ENCODE results near the gene NCAPD2.

Gene NCAPD2

GRCh38 chr12:6541371-6542165 lies 47.7 kb downstream of the NCAPD2 start:
- Histone ChIP-seq H3K4me3 (ENCODE audit: low read length in 2 of 2) (no peak overlapping the region), H3K9me3 (ENCODE audit: control insufficient read depth in 2 of 2, low read length in 2 of 2) (no peaks in the 10 kb centered on the region), H3K4me1 (ENCODE audit: control insufficient read depth, insufficient read depth, low read length) (peaks cover 46% of the 10 kb centered on the region), H3K27ac (ENCODE audit: low read length) (peak overlapping the region; percentile 55), H3K9ac (ENCODE audit: low read length in 2 of 2) (no peak overlapping the region), H3K27me3 (ENCODE audit: control insufficient read depth in 1 of 2, insufficient read depth in 2 of 2, low read length in 2 of 2) (no peaks in the 10 kb centered on the region), H3K36me3 (ENCODE audit: control insufficient read depth in 2 of 2, insufficient read depth in 2 of 2, low read length in 2 of 2) (peaks cover 46 to 48% of the 10 kb centered on the region in 2 donors)

GRCh38 chr12:6542209-6543009 lies 48.5 kb downstream of the NCAPD2 start:
- no peak overlapping the region for H3K9ac ChIP-seq (ENCODE audit: low read length in 2 of 2)
- H3K27ac ChIP-seq (ENCODE audit: low read length) = peak overlapping the region; percentile 55
- H3K36me3 ChIP-seq (ENCODE audit: control insufficient read depth in 2 of 2, insufficient read depth in 2 of 2, low read length in 2 of 2) = peaks cover 44 to 46% of the 10 kb centered on the region in 2 donors
- H3K4me3 ChIP-seq (ENCODE audit: low read length in 2 of 2) = no peak overlapping the region
- no peaks in the 10 kb centered on the region for H3K9me3 ChIP-seq (ENCODE audit: control insufficient read depth in 2 of 2, low read length in 2 of 2)
- H3K4me1 ChIP-seq (ENCODE audit: control insufficient read depth, insufficient read depth, low read length) = peaks cover 38% of the 10 kb centered on the region
- no peaks in the 10 kb centered on the region for H3K27me3 ChIP-seq (ENCODE audit: control insufficient read depth in 1 of 2, insufficient read depth in 2 of 2, low read length in 2 of 2)

- Histone ChIP-seq H3K4me3 (ENCODE audit: low read length in 2 of 2) (no peak overlapping the region), H3K27ac (ENCODE audit: low read length) (no peak overlapping the region), H3K36me3 (ENCODE audit: control insufficient read depth in 2 of 2, insufficient read depth in 2 of 2, low read length in 2 of 2) (peaks cover 43 to 51% of the 10 kb centered on the region in 2 donors)
Measured at GRCh38 chr12:6546016-6546415, 52.1 kb downstream of the NCAPD2 start.

GRCh38 chr12:6547566-6547965 lies 53.7 kb downstream of the NCAPD2 start:
- Histone ChIP-seq H3K4me3 (ENCODE audit: low read length in 2 of 2) (no peak overlapping the region), H3K27ac (ENCODE audit: low read length) (peak overlapping the region; percentile 41), H3K9ac (ENCODE audit: low read length in 2 of 2) (peak overlapping the region in 1 of 2 donors; percentile 48), H3K36me3 (ENCODE audit: control insufficient read depth in 2 of 2, insufficient read depth in 2 of 2, low read length in 2 of 2) (peaks cover 40 to 51% of the 10 kb centered on the region in 2 donors), H3K27me3 (ENCODE audit: control insufficient read depth in 1 of 2, insufficient read depth in 2 of 2, low read length in 2 of 2) (no peaks in the 10 kb centered on the region), H3K9me3 (ENCODE audit: control insufficient read depth in 2 of 2, low read length in 2 of 2) (no peaks in the 10 kb centered on the region), H3K4me1 (ENCODE audit: control insufficient read depth, insufficient read depth, low read length) (peaks cover 34% of the 10 kb centered on the region)

More at GRCh38 chr12:6546016-6546415, 52.1 kb downstream of the NCAPD2 start:
- Histone ChIP-seq H3K9ac (ENCODE audit: low read length in 2 of 2) (no peak overlapping the region), H3K9me3 (ENCODE audit: control insufficient read depth in 2 of 2, low read length in 2 of 2) (no peaks in the 10 kb centered on the region), H3K27me3 (ENCODE audit: control insufficient read depth in 1 of 2, insufficient read depth in 2 of 2, low read length in 2 of 2) (no peaks in the 10 kb centered on the region), H3K4me1 (ENCODE audit: control insufficient read depth, insufficient read depth, low read length) (peaks cover 29% of the 10 kb centered on the region)

GRCh38 chr12:6547987-6548386 lies 54.1 kb downstream of the NCAPD2 start:
- H3K4me1 ChIP-seq (ENCODE audit: control insufficient read depth, insufficient read depth, low read length) = peaks cover 38% of the 10 kb centered on the region
- no peak overlapping the region for H3K4me3 ChIP-seq (ENCODE audit: low read length in 2 of 2)
- H3K36me3 ChIP-seq (ENCODE audit: control insufficient read depth in 2 of 2, insufficient read depth in 2 of 2, low read length in 2 of 2) = peaks cover 36 to 47% of the 10 kb centered on the region in 2 donors
- no peak overlapping the region for H3K9ac ChIP-seq (ENCODE audit: low read length in 2 of 2)
- H3K27me3 ChIP-seq (ENCODE audit: control insufficient read depth in 1 of 2, insufficient read depth in 2 of 2, low read length in 2 of 2) = no peaks in the 10 kb centered on the region
- H3K27ac ChIP-seq (ENCODE audit: low read length) = peak overlapping the region; percentile 41
- no peaks in the 10 kb centered on the region for H3K9me3 ChIP-seq (ENCODE audit: control insufficient read depth in 2 of 2, low read length in 2 of 2)

- Histone ChIP-seq H3K9me3 (ENCODE audit: control insufficient read depth in 2 of 2, low read length in 2 of 2) (no peaks in the 10 kb centered on the region), H3K27ac (ENCODE audit: low read length) (peak overlapping the region; percentile 41), H3K4me1 (ENCODE audit: control insufficient read depth, insufficient read depth, low read length) (peaks cover 44% of the 10 kb centered on the region), H3K4me3 (ENCODE audit: low read length in 2 of 2) (no peak overlapping the region), H3K36me3 (ENCODE audit: control insufficient read depth in 2 of 2, insufficient read depth in 2 of 2, low read length in 2 of 2) (peaks cover 34 to 44% of the 10 kb centered on the region in 2 donors), H3K27me3 (ENCODE audit: control insufficient read depth in 1 of 2, insufficient read depth in 2 of 2, low read length in 2 of 2) (no peaks in the 10 kb centered on the region), H3K9ac (ENCODE audit: low read length in 2 of 2) (peak overlapping the region in 1 of 2 donors; percentile 9)
Measured at GRCh38 chr12:6548556-6548955, 54.7 kb downstream of the NCAPD2 start.

GRCh38 chr12:6548966-6549683 lies 55.2 kb downstream of the NCAPD2 start:
- Histone ChIP-seq H3K36me3 (ENCODE audit: control insufficient read depth in 2 of 2, insufficient read depth in 2 of 2, low read length in 2 of 2) (peaks cover 34 to 44% of the 10 kb centered on the region in 2 donors), H3K4me1 (ENCODE audit: control insufficient read depth, insufficient read depth, low read length) (peaks cover 48% of the 10 kb centered on the region), H3K9ac (ENCODE audit: low read length in 2 of 2) (peak overlapping the region in 1 of 2 donors; percentile 28), H3K27ac (ENCODE audit: low read length) (peak overlapping the region; percentile 96), H3K9me3 (ENCODE audit: control insufficient read depth in 2 of 2, low read length in 2 of 2) (no peaks in the 10 kb centered on the region), H3K27me3 (ENCODE audit: control insufficient read depth in 1 of 2, insufficient read depth in 2 of 2, low read length in 2 of 2) (no peaks in the 10 kb centered on the region), H3K4me3 (ENCODE audit: low read length in 2 of 2) (no peak overlapping the region)

GRCh38 chr12:6549684-6550151 lies 55.8 kb downstream of the NCAPD2 start:
- Histone ChIP-seq H3K27me3 (ENCODE audit: control insufficient read depth in 1 of 2, insufficient read depth in 2 of 2, low read length in 2 of 2) (no peaks in the 10 kb centered on the region), H3K9ac (ENCODE audit: low read length in 2 of 2) (peak overlapping the region in 1 of 2 donors; percentile 84), H3K36me3 (ENCODE audit: control insufficient read depth in 2 of 2, insufficient read depth in 2 of 2, low read length in 2 of 2) (peaks cover 30 to 38% of the 10 kb centered on the region in 2 donors), H3K4me1 (ENCODE audit: control insufficient read depth, insufficient read depth, low read length) (peaks cover 54% of the 10 kb centered on the region), H3K27ac (ENCODE audit: low read length) (peak overlapping the region; percentile 96), H3K9me3 (ENCODE audit: control insufficient read depth in 2 of 2, low read length in 2 of 2) (no peaks in the 10 kb centered on the region), H3K4me3 (ENCODE audit: low read length in 2 of 2) (no peak overlapping the region)

- H3K4me1 ChIP-seq (ENCODE audit: control insufficient read depth, insufficient read depth, low read length) = peaks cover 59% of the 10 kb centered on the region
- H3K9me3 ChIP-seq (ENCODE audit: control insufficient read depth in 2 of 2, low read length in 2 of 2) = no peaks in the 10 kb centered on the region
- peak overlapping the region; percentile 96 for H3K27ac ChIP-seq (ENCODE audit: low read length)
- peak overlapping the region; percentile 19 to 89 for H3K4me3 ChIP-seq (ENCODE audit: low read length in 2 of 2)
- peak overlapping the region; percentile 78 to 84 for H3K9ac ChIP-seq (ENCODE audit: low read length in 2 of 2)
- H3K36me3 ChIP-seq (ENCODE audit: control insufficient read depth in 2 of 2, insufficient read depth in 2 of 2, low read length in 2 of 2) = peaks cover 29 to 38% of the 10 kb centered on the region in 2 donors
- no peaks in the 10 kb centered on the region for H3K27me3 ChIP-seq (ENCODE audit: control insufficient read depth in 1 of 2, insufficient read depth in 2 of 2, low read length in 2 of 2)
Measured at GRCh38 chr12:6550294-6551062, 56.6 kb downstream of the NCAPD2 start.
